Measurements from ENCODE around the gene TSPAN6.

DNA sequence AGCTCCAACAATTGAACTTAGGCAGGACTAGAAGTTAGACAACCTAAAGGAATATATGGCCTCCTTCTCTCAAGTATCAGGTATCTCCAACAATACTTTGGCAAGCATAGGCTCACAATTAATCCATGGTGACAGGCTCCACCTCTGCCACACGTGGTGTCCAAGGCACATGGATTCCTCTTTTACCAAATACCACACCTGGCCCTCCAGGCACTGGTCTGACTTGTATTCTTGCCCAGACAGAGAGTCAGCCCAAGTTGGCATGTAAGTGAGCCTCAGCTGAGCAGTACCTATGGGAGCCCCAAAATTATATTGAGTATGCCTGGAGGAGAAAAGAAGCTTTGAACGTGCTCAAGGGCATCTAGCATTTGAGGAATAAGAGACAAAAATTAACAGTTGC is 27.0 kb upstream of the TSPAN6 start:
- TF ChIP-seq CTCF (IDR thresholded peaks at IDR 0.05; ENCODE audit: insufficient read depth, low read depth, low read length) (no peak), EZH2 (IDR thresholded peaks at IDR 0.05; ENCODE audit: insufficient read depth, low read length) (no peak)
